Osteoblast (primary cell): ENCODE results near the gene DIAPH2. TPM values are rescaled to one million over a fixed set of nuclear protein-coding genes. Genes with fewer than 3 reads are reported as not detected.

Experiments used
- DNase-seq: peaks from one replicate; pipeline ENCODE4 v3.0.0; 2011; ENCODE audit warnings: low spot score, mixed read lengths; ENCODE audit not compliant: insufficient read length; ENCODE audit errors: missing footprints
- H2AFZ ChIP-seq: 2 replicates; pipeline ENCODE4 v1.6.0; 2011; ENCODE audit warnings: mild to moderate bottlenecking, low read length
- H3K27ac ChIP-seq: 2 replicates; pipeline ENCODE4 v1.5.1; 2011; ENCODE audit warnings: mild to moderate bottlenecking, low read depth, low read length, moderate library complexity
- H3K27me3 ChIP-seq: 2 replicates; pipeline ENCODE4 v1.6.0; 2012; ENCODE audit warnings: mild to moderate bottlenecking, control low read depth, inconsistent platforms, low read length, moderate library complexity; ENCODE audit not compliant: insufficient read depth
- H3K36me3 ChIP-seq: 2 replicates; pipeline ENCODE4 v1.5.1; 2011; ENCODE audit warnings: mild to moderate bottlenecking, low read length, control low read depth, moderate library complexity; ENCODE audit not compliant: insufficient read depth
- H3K4me1 ChIP-seq: 2 replicates; pipeline ENCODE4 v1.5.1; 2011; ENCODE audit warnings: mild to moderate bottlenecking, low read length, control low read depth, moderate library complexity; ENCODE audit not compliant: insufficient read depth
- H3K4me2 ChIP-seq: 2 replicates; pipeline ENCODE4 v1.6.0; 2011; ENCODE audit warnings: mild to moderate bottlenecking, low read length; ENCODE audit not compliant: insufficient read depth
- H3K4me3 ChIP-seq: fragments of 200-600 bp; sonication (generic); 3 replicates; pipeline ENCODE4 v1.5.1; 2012; ENCODE audit warnings: mild to moderate bottlenecking, low read length, inconsistent platforms; ENCODE audit not compliant: insufficient read depth
- H3K79me2 ChIP-seq: 2 replicates; pipeline ENCODE4 v1.6.0; 2012; ENCODE audit warnings: mild to moderate bottlenecking, low read length, control low read depth, inconsistent platforms; ENCODE audit not compliant: insufficient read depth
- H3K9me3 ChIP-seq: 2 replicates; pipeline ENCODE4 v1.5.1; 2011; ENCODE audit warnings: low read depth, low read length, control low read depth
- H4K20me1 ChIP-seq: 2 replicates; pipeline ENCODE4 v1.6.0; 2012; ENCODE audit warnings: mild to moderate bottlenecking, low read length, control low read depth; ENCODE audit not compliant: insufficient read depth
- CTCF ChIP-seq: IDR thresholded peaks from 2 replicates; pipeline ENCODE4 v1.5.1; 2011; ENCODE audit warnings: mild to moderate bottlenecking, low read depth, low read length, moderate library complexity; ENCODE audit errors: extremely low read depth
- total RNA-seq: library from RNA; depleted of rRNA; stranded (reverse); fragments of >200 nt; gene quantifications from 2 replicates; pipeline ENCODE4 v1.2.3, GENCODE V29; 2012

DIAPH2 gene
- total RNA-seq, 1 donor = 21.0 TPM

GRCh38 chrX:97494756-97495372 lies 810.2 kb downstream of the DIAPH2 start:
- TF ChIP-seq CTCF = no peak
- DNase-seq = no peak
- Histone ChIP-seq H3K4me3 (no peak overlapping the region), H3K9me3 (no peaks in the 10 kb centered on the region), H3K4me2 (no peak overlapping the region), H3K4me1 (no peaks in the 10 kb centered on the region), H3K27me3 (no peaks in the 10 kb centered on the region), H3K79me2 (no peaks in the 10 kb centered on the region), H4K20me1 (no peaks in the 10 kb centered on the region), H3K27ac (no peak overlapping the region), H3K36me3 (no peaks in the 10 kb centered on the region), H2AFZ (no peak overlapping the region)

GRCh38 chrX:97498093-97498492 lies 813.5 kb downstream of the DIAPH2 start:
- Histone ChIP-seq H4K20me1 (no peaks in the 10 kb centered on the region), H3K4me3 (no peak overlapping the region), H3K4me2 (no peak overlapping the region), H3K27me3 (no peaks in the 10 kb centered on the region), H3K4me1 (no peaks in the 10 kb centered on the region), H3K79me2 (no peaks in the 10 kb centered on the region), H3K9me3 (no peaks in the 10 kb centered on the region), H3K27ac (no peak overlapping the region), H3K36me3 (no peaks in the 10 kb centered on the region), H2AFZ (no peak overlapping the region)
- no peak for TF ChIP-seq CTCF
- DNase-seq = no peak

- no peaks in the 10 kb centered on the region for H3K9me3 ChIP-seq
- no peak overlapping the region for H3K4me2 ChIP-seq
- no peak for DNase-seq
- no peak overlapping the region for H3K27ac ChIP-seq
- no peaks in the 10 kb centered on the region for H3K27me3 ChIP-seq
- no peak for TF ChIP-seq CTCF
- no peak overlapping the region for H3K4me3 ChIP-seq
- H3K79me2 ChIP-seq = no peaks in the 10 kb centered on the region
- H3K36me3 ChIP-seq = no peaks in the 10 kb centered on the region
- no peaks in the 10 kb centered on the region for H3K4me1 ChIP-seq
- H2AFZ ChIP-seq = no peak overlapping the region
- H4K20me1 ChIP-seq = no peaks in the 10 kb centered on the region
Observed at GRCh38 chrX:97504431-97504830, 819.8 kb downstream of the DIAPH2 start.

- no peaks in the 10 kb centered on the region for H3K27me3 ChIP-seq
- H2AFZ ChIP-seq = no peak overlapping the region
- H3K36me3 ChIP-seq = no peaks in the 10 kb centered on the region
- H4K20me1 ChIP-seq = no peaks in the 10 kb centered on the region
- no peak for TF ChIP-seq CTCF
- no peaks in the 10 kb centered on the region for H3K79me2 ChIP-seq
- DNase-seq = no peak
- H3K4me1 ChIP-seq = no peaks in the 10 kb centered on the region
- H3K4me3 ChIP-seq = no peak overlapping the region
- no peaks in the 10 kb centered on the region for H3K9me3 ChIP-seq
- no peak overlapping the region for H3K27ac ChIP-seq
- H3K4me2 ChIP-seq = no peak overlapping the region
Observed at GRCh38 chrX:97517763-97518162, 833.1 kb downstream of the DIAPH2 start.
